CD4-positive, alpha-beta T cell treated with Interleukin-4 for 4 hours (primary cell): Measurements from ENCODE around the gene GRIA1.

ENCODE experiments used
- DNase-seq: peaks from one replicate; pipeline ENCODE4 v3.0.0-alpha.2; 2020

GRIA1 gene

GRCh38 chr5:153490118-153491037, at the start of gene GRIA1:
Gene GRIA1, plus strand, starts transcription at chr5:153490670.
- no peak for DNase-seq

- no peak for DNase-seq
These were observed 44.4 kb upstream of the GRIA1 start for GRCh38 chr5:153445875-153446579.

GRCh38 chr5:153447534-153447933, 42.9 kb upstream of the GRIA1 start:
- DNase-seq: no peak

GRCh38 chr5:153456354-153456753, 34.1 kb upstream of the GRIA1 start:
- no peak for DNase-seq

GRCh38 chr5:153456993-153457392, 33.5 kb upstream of the GRIA1 start:
- no peak for DNase-seq

GRCh38 chr5:153458268-153458667, 32.2 kb upstream of the GRIA1 start:
- no peak for DNase-seq

GRCh38 chr5:153459051-153459743, 31.3 kb upstream of the GRIA1 start:
- DNase-seq: no peak

GRCh38 chr5:153460421-153460820, 30.0 kb upstream of the GRIA1 start:
- DNase-seq: no peak

- DNase-seq: no peak
These were observed 29.1 kb upstream of the GRIA1 start for GRCh38 chr5:153461341-153461740.

- DNase-seq: no peak
These were observed 26.7 kb upstream of the GRIA1 start for GRCh38 chr5:153463806-153464205.

- no peak for DNase-seq
These were observed 22.9 kb upstream of the GRIA1 start for GRCh38 chr5:153467546-153467945.

- no peak for DNase-seq
These were observed 21.0 kb upstream of the GRIA1 start for GRCh38 chr5:153469423-153469822.

GRCh38 chr5:153470736-153471135, 19.7 kb upstream of the GRIA1 start:
- DNase-seq: no peak

GRCh38 chr5:153476767-153477166, 13.7 kb upstream of the GRIA1 start:
- no peak for DNase-seq

GRCh38 chr5:153480401-153480800, 10.1 kb upstream of the GRIA1 start:
- DNase-seq: no peak

- no peak for DNase-seq
These were observed 7.0 kb upstream of the GRIA1 start for GRCh38 chr5:153483482-153483881.

GRCh38 chr5:153485641-153486040, 4.8 kb upstream of the GRIA1 start:
- no peak for DNase-seq

- no peak for DNase-seq
These were observed 3.7 kb upstream of the GRIA1 start for GRCh38 chr5:153486771-153487170.

- DNase-seq: no peak
These were observed 859 bp upstream of the GRIA1 start for GRCh38 chr5:153489611-153490010.

GRCh38 chr5:153491038-153491744, 721 bp downstream of the GRIA1 start:
- no peak for DNase-seq

GRCh38 chr5:153491856-153492255, 1.4 kb downstream of the GRIA1 start:
- no peak for DNase-seq

GRCh38 chr5:153496835-153497234, 6.4 kb downstream of the GRIA1 start:
- no peak for DNase-seq

GRCh38 chr5:153498516-153498915, 8.0 kb downstream of the GRIA1 start:
- no peak for DNase-seq
